Inferior parietal cortex (tissue), 1 donor: Measurements from ENCODE around the gene AKAP8.
"Not testable (repeated sequence)": the region's sequence is repeated elsewhere in the genome, so short reads cannot be mapped to it uniquely, and the experiment has no call there.

ENCODE experiments used
- DNase-seq: peaks from one replicate; pipeline ENCODE4 v3.0.0-alpha.2; 2016; ENCODE audit errors: extremely low spot score

Gene AKAP8

DNA sequence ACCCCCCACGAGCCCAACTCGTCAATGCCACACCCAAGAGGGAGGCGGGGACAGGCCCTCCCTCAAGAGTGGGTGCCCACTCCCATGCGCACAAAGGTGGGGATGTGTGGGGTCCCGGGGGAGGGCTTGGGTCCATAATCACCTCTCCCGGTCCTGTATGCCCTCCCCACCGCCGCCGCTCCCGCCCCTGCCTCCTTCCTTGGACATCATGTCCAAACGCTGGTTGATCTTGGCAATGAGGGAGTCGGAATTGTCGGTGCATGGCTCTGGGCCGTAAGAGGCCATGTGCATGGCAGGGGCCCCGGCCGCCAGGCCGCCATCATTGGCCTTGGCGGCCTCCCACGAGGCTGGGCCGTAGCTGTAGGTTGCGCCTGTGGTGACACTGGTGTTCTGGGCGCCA is 5.9 kb downstream of the AKAP8 start:
- no peak for DNase-seq

- no peak for DNase-seq
Observed at GRCh38 chr19:15372891-15373301, 6.7 kb downstream of the AKAP8 start.

- DNase-seq = no peak
Observed at GRCh38 chr19:15372470-15372869, 7.1 kb downstream of the AKAP8 start.

DNA sequence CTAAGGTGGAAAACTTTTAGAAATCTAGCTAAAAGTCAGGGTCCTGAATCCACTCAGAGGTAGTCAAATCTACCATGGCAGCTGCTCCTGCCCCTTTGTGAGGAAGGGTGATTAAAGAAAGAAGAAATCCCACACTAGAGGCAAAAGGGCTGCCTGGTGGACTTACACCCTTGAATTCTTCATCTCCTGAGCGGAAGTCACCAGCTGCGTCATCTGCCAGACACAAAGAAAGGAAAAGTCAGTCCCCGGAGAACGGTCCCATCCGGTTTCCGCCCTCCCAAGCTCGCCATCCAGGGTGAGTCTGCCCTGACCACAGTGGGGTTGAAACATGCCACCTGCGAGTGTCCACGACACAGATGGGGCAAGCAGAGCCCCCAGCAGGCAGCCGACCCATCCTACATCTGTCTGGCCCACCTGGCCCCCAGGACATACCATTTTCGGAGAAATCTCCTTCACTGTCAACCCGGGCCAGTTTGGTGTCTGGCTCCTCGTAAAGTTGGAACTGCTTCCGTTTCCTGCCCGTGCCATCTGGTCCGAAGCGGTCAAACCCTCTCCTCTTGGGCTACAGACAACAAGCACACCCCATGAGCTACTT is 7.7 kb downstream of the AKAP8 start:
- DNase-seq = no peak

DNA sequence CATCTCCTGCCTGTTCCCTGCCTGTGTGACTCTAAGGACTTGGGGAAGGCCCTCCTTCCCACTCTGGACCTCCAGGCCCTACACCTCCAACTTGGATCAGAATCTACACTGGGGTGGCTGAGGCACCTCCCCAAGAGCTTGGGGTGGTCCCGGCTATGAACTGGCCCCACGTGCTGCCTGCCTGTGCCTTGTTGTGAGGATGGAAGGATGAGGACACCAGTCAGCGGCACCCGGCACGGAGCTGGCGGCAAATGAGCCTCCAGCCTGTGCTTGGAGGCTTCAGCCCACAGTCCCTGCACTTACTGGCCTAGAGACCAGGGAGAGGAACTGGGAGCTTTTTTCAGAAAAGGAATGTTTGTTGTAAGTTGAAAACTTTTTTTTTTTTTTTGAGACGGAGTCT is 8.5 kb downstream of the AKAP8 start:
- no peak for DNase-seq

DNA sequence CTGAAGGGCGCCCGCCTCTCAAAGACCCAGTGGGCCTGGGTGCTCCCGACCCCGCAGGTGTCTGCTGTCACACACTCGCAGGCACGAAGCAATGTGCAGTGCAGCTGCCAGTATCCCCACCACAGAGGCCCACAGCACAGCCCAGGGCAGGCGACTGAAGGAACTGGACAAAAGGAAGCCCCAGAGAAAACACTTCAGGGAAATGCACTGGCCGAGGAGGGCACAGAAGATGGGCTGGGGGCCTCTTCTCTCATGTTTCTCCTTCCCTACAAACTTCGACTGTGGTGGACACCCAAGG is 10.0 kb downstream of the AKAP8 start:
- DNase-seq = no peak

DNA sequence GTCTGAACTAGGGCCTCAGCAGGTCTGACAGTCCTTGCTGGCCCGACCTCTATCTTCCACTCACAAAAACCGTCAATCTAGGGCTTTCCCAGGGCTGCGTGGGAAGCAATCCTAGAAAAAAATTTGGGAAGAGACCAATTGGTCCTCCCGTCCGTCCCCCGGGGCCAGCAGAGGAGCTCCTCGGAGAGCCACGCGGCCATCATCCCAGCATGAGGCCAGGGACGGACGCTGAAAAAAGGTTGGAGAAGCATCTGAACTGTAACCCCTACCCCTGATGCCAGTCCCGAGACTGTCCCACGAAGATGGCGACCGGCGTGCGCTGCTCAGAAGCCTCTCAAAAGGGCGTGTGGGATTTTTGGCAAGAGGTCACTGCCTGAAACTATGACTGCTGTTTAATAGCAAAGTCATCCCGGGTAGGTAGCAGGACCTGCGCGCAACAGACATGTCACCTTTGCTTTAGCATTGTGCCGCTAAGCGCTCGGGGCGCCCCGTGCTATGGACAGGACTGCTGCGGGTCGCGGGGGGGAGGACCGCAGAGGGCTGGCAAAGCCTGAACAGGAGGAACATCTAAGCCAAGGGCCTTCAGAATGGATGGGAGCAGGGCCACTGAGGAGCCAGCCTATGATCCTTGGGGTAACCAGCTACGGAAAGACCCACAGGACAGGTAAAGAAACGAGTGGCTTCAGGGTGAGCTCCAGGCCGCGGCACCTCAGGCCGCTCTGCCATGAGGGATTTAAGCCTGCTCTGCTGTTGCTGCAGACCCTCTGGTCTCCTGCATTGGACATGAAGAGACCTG is 10.6 kb downstream of the AKAP8 start:
- DNase-seq = no peak

DNA sequence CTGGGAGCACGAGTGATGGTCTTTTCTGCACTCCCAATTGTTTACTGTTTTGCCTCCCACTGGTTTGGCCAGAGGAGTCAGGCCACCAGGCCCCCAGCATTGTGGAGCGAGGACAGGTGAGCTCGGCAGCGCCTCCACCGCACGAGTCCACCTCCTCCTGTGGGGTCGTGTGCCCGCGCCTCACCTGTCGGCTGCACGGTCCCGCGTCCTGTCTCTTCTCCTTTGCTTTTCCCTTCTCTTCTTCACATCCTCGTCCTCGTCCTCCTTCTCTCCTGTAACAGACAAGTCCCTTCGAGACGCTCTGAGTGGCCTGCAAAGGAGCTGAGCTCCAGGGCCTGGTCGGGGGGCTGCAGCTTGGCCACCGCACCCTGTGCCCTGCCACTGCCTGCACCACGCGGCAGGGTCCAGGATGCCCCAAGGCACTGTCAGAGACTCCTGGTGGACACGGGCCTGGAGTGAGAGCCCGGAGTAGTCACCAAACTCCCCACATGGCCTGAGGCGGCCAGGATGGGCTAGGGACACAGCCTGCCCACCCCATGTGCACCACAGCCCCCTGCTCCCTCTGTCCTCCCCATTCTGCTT is 11.4 kb downstream of the AKAP8 start:
- DNase-seq = no peak

GRCh38 chr19:15367439-15367838 is 12.1 kb downstream of the AKAP8 start:
- no peak for DNase-seq

- DNase-seq = no peak
Observed at GRCh38 chr19:15365264-15365663, 14.3 kb downstream of the AKAP8 start.

GRCh38 chr19:15363791-15364190 is 15.8 kb downstream of the AKAP8 start:
- DNase-seq = not testable (repeated sequence)

- DNase-seq = not testable (repeated sequence)
Observed at GRCh38 chr19:15363048-15363447, 16.5 kb downstream of the AKAP8 start.

DNA sequence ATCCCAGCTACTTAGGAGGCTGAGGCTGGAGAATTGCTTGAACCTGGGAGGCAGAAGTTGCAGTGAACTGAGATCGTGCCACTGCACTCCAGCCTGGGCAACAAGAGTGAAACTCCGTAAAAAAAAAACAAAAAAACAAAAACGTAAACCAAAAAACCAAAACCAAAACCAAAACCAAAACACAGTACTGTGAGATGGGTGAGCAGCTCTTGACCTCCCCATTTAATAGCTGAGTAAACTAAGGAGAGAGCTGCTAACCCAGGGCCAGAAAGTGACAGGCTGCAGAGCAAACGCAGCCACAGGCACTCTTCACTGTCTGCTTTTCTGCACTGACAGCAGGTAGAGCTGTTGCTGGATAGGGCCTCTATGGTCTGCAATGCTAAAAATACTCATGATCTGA is 19.6 kb downstream of the AKAP8 start:
- DNase-seq = not testable (repeated sequence)

DNA sequence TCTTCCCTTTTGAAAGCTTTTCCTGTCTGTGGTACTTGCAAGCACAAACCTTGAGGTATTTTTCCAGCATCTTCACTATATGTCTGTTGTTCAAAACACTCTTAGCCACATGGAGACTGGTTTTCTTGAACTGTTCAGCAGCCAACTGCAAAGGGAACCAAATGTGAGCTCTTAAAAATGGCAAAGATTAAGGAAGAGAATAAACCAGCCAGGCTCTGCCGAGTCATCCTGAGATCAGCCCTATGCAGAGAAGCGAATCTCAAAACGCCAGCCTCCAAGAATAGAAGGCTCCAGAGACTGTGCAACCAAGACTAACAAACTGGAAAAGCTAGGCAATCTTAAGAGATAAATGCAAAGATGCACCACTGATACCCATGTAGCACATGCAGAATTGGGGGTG is 20.7 kb downstream of the AKAP8 start:
- peak; percentile 32 for DNase-seq

DNA sequence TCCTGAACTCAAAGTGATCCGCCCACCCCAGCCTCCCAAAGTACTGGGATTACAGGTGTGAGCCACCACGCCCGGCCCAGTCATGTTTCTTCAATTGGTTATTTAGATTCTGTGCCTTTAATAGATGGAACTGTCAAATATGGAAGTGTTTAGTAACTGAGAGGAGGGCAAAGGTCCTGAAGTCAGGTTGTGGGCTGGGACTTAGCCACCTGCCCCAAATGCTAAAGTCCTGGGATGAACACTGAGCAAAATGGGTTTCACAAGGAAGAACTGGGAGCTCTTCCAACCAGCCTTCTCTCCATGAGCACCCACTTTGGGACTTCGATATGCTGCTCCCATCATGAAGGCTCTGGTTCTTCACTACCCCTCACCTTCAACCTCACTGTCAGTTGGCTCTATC is 21.7 kb downstream of the AKAP8 start:
- no peak for DNase-seq

- DNase-seq = peak; percentile 19
Observed at GRCh38 chr19:15354566-15355296, 24.9 kb downstream of the AKAP8 start.

DNA sequence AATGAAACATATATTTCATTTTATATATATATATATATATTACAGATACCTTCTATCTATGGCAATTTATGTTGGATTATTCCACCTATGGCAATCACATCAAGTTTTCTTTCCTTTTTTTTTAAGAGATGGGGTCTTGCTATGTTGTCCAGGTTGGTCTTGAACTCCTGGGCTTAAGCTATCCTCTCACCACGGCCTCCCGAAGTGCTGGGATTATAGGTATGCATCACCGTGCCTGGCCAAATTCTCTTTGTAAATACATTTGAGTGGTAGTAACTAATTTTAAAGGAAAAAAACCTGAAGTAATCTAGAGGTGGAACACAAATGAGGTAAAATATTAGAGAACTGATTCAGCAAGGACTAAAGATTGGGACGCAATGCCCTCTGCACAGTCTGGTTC is 25.7 kb downstream of the AKAP8 start:
- DNase-seq = no peak

DNA sequence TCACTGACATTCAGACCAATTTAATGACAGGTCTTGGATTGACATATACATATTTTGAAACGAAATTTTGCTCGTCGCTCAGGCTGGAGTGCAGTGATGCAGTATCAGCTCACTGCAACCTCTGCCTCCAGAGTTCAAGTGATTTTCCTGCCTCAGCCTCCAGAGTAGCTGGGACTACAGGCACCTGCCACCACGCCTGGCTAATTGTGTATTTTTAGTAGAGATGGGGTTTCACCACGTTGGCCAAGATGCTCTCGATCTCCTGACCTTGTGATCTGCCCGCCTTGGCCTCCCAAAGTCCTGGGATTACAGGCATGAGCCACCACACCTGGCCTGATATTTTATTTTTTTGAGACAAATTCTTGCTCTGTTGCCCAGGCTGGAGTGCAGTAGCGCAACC is 27.1 kb downstream of the AKAP8 start:
- not testable (repeated sequence) for DNase-seq

DNA sequence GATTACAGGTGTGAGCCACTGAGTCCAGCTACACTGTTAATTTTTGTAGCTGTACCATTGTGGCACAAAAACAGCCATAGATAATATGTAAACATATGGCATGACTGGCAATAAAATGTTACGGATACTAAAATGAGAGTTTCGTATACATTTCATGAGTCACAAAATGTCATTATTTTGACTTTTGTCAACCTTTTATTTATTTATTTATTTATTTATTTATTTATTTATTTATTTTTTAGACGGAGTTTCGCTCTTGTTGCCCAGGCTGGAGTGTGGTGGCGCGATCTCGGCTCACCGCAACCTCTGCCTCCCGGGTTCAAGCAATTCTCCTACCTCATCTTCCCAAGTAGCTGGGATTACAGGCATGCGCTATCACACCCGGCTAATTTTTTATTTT is 38.3 kb downstream of the AKAP8 start:
- not testable (repeated sequence) for DNase-seq

DNA sequence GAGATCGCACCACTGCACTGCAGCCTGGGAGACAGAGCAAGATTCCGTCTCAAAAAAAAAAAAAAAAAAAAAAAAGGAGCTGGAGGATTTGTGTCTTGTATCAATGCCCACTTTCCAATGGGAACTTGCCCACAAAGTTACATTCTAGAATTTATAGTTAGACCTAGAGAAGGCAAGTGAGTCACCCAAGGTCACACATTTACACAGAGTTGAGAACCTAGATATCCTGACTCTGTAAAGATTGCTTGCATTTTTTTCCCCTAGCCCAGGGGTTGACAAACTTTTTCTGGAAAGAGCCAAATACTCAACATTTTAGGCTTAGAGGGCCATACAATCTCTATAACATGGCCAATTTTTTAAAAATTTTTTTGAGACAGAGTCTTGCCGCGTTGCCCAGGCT is 39.5 kb downstream of the AKAP8 start:
- DNase-seq = no peak

DNA sequence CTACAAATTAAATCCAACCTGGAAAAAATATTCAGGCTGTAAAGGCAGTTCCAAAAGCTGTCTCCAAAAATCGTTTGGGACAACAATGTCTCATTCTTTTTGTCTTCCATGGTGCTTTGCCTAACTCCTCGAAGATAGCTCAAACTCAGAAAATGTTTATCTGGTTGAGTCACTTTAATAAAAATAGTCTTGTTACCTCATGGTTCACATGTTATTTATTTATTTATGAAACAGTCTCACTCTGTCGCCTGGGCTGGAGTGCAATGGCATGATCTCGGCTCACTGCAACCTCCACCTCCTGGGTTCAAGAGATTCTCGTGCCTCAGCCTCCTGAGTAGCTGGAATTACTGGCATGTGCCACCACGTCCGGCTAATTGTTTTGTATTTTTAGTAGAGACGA is 42.4 kb downstream of the AKAP8 start:
- no peak for DNase-seq

DNA sequence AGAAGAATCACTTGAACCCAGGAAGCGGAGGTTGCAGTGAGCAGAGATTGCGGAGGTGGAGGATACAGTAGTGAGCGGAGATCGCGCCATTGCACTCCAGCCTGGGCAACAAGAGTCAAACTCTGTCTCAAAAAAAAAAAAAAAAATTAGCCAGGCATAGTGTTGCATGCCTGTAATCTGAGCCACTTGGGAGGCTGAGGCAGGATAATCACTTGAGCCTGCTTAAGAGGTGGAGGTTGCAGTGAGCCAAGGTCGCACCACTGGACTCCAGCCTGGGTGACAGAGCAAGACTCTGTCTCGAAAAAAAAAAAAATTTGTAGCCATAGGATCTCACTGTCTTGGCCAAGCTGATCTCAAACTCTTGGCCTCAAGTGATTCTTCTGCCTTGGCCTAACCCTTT is 43.6 kb downstream of the AKAP8 start:
- DNase-seq = not testable (repeated sequence)
